ENCODE measurements around the gene SLAMF9.

SLAMF9 gene

GRCh38 chr1:159949981-159950381 is 4.1 kb downstream of the SLAMF9 start:
- DNase-seq (ENCODE audit: low spot score), result no peak
- no peak overlapping the region for H4K91ac ChIP-seq (ENCODE audit: low read depth, low read length, poor library complexity)
- H3K27me3 ChIP-seq (ENCODE audit: control insufficient read depth in 3 of 3, insufficient read depth in 3 of 3, low read depth in 1 of 3, low read length in 3 of 3), result peaks cover 0 to 75% (median 0%) of the 10 kb centered on the region in 3 experiments
- H3K4me1 ChIP-seq (ENCODE audit: control insufficient read depth in 2 of 2, insufficient read depth in 1 of 2, low read depth in 1 of 2, low read length in 2 of 2), result peaks cover 2 to 4% of the 10 kb centered on the region in 2 donors
- H2AK5ac ChIP-seq (ENCODE audit: low read depth, low read length), result no peak overlapping the region
- H3K4ac ChIP-seq (ENCODE audit: low read length), result no peak overlapping the region
- H3K23ac ChIP-seq (ENCODE audit: low read depth, low read length, poor library complexity), result no peak overlapping the region
- H3K14ac ChIP-seq (ENCODE audit: low read length), result no peak overlapping the region
- H3K79me1 ChIP-seq (ENCODE audit: low read depth, low read length), result no peaks in the 10 kb centered on the region
- no peak overlapping the region for H3K9ac ChIP-seq (ENCODE audit: low read depth, low read length, poor library complexity)
- H4K8ac ChIP-seq (ENCODE audit: low read depth, low read length), result no peak overlapping the region
- H3K4me3 ChIP-seq (ENCODE audit: low read length in 2 of 2), result no peak overlapping the region
- no peak overlapping the region for H2BK15ac ChIP-seq (ENCODE audit: low read length)
- no peaks in the 10 kb centered on the region for H3K36me3 ChIP-seq (replicated peaks in 1 of 2; ENCODE audit: control insufficient read depth in 2 of 2, insufficient read depth in 2 of 2, low read length in 2 of 2)
- H3K4me2 ChIP-seq (ENCODE audit: insufficient read depth, low read length, poor library complexity, severe bottlenecking), result no peak overlapping the region
- H2BK12ac ChIP-seq (ENCODE audit: low read length), result no peak overlapping the region
- no peaks in the 10 kb centered on the region for H3K9me3 ChIP-seq (replicated peaks in 1 of 2; ENCODE audit: control insufficient read depth in 2 of 2, insufficient read depth in 1 of 2, low read depth in 1 of 2, low read length in 2 of 2)
- no CpG with 5 or more reads among the region's 4 CpGs for WGBS, 2 donors (ENCODE audit: extremely low coverage in 2 of 2, insufficient read length in 2 of 2, insufficient replicate concordance in 1 of 2)
- H3K18ac ChIP-seq (ENCODE audit: low read length), result no peak overlapping the region
- no peak overlapping the region for H2BK120ac ChIP-seq (ENCODE audit: low read depth, low read length)
- no peak overlapping the region for H2AFZ ChIP-seq (ENCODE audit: low read length)
- H2BK5ac ChIP-seq (ENCODE audit: low read length), result no peak overlapping the region
- H3K27ac ChIP-seq (replicated peaks; ENCODE audit: low read length), result no peak overlapping the region

DNA sequence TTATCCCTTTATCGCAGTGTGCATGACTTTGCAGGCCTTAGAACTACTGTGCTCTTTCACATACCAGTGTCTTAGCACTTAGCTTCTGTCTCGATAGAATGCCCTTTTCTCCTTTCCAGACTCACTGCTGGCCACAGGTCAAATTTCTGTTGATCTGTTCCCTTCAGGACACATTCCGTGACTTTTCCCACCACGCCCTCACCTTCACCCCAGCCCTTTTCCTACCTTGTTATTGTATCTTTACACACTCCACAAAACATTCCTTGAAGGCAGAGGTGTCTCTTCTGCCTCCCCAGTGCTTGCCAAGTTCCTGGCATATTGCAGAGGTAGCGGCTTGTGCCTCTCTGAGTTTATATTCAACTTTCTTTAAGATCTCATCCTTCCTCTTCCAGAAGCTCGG is 4.9 kb downstream of the SLAMF9 start:
- H3K4me3 ChIP-seq (ENCODE audit: low read length in 2 of 2), result no peak overlapping the region
- H4K91ac ChIP-seq (ENCODE audit: low read depth, low read length, poor library complexity), result no peak overlapping the region
- no peak overlapping the region for H2BK15ac ChIP-seq (ENCODE audit: low read length)
- H3K27me3 ChIP-seq (ENCODE audit: control insufficient read depth in 3 of 3, insufficient read depth in 3 of 3, low read depth in 1 of 3, low read length in 3 of 3), result peaks cover 0 to 75% (median 0%) of the 10 kb centered on the region in 3 experiments
- peaks cover 2 to 11% of the 10 kb centered on the region in 2 donors for H3K4me1 ChIP-seq (ENCODE audit: control insufficient read depth in 2 of 2, insufficient read depth in 1 of 2, low read depth in 1 of 2, low read length in 2 of 2)
- H2BK12ac ChIP-seq (ENCODE audit: low read length), result no peak overlapping the region
- H3K9me3 ChIP-seq (replicated peaks in 1 of 2; ENCODE audit: control insufficient read depth in 2 of 2, insufficient read depth in 1 of 2, low read depth in 1 of 2, low read length in 2 of 2), result no peaks in the 10 kb centered on the region
- H3K18ac ChIP-seq (ENCODE audit: low read length), result no peak overlapping the region
- no peak overlapping the region for H2AK5ac ChIP-seq (ENCODE audit: low read depth, low read length)
- H3K9ac ChIP-seq (ENCODE audit: low read depth, low read length, poor library complexity), result no peak overlapping the region
- no CpG with 5 or more reads among the region's 6 CpGs for WGBS, 2 donors (ENCODE audit: extremely low coverage in 2 of 2, insufficient read length in 2 of 2, insufficient replicate concordance in 1 of 2)
- DNase-seq (ENCODE audit: low spot score), result no peak
- H4K8ac ChIP-seq (ENCODE audit: low read depth, low read length), result no peak overlapping the region
- H3K79me1 ChIP-seq (ENCODE audit: low read depth, low read length), result peaks cover 5% of the 10 kb centered on the region
- no peak overlapping the region for H3K23ac ChIP-seq (ENCODE audit: low read depth, low read length, poor library complexity)
- no peak overlapping the region for H2BK120ac ChIP-seq (ENCODE audit: low read depth, low read length)
- no peak overlapping the region for H2AFZ ChIP-seq (ENCODE audit: low read length)
- H3K4me2 ChIP-seq (ENCODE audit: insufficient read depth, low read length, poor library complexity, severe bottlenecking), result no peak overlapping the region
- H3K14ac ChIP-seq (ENCODE audit: low read length), result no peak overlapping the region
- H3K36me3 ChIP-seq (replicated peaks in 1 of 2; ENCODE audit: control insufficient read depth in 2 of 2, insufficient read depth in 2 of 2, low read length in 2 of 2), result no peaks in the 10 kb centered on the region
- no peak overlapping the region for H3K4ac ChIP-seq (ENCODE audit: low read length)
- no peak overlapping the region for H2BK5ac ChIP-seq (ENCODE audit: low read length)
- no peak overlapping the region for H3K27ac ChIP-seq (replicated peaks; ENCODE audit: low read length)

DNA sequence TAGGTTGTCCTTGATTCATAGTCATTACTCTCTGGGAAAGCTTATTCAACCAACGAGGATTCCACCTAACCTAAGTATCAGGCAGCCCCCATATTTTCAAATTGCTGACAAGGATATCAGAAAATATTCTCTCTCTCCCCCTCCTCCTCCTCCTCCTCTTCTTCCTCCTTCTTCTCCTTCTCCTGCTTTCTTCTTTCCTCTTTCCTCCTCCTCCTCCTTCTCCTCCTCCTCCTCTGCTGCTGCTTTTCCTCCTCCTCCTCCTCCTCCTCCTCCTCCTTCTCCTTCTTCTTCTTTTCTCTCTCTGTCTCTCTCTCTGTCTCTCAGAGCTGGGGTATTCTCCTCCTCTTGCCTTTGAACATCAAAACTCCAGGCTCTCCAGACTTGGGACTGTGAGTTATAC is 6.1 kb downstream of the SLAMF9 start:
- H3K36me3 ChIP-seq (replicated peaks in 1 of 2; ENCODE audit: control insufficient read depth in 2 of 2, insufficient read depth in 2 of 2, low read length in 2 of 2), result no peaks in the 10 kb centered on the region
- H3K9ac ChIP-seq (ENCODE audit: low read depth, low read length, poor library complexity), result no peak overlapping the region
- no peak overlapping the region for H3K27ac ChIP-seq (replicated peaks; ENCODE audit: low read length)
- peaks cover 2 to 16% of the 10 kb centered on the region in 2 donors for H3K4me1 ChIP-seq (ENCODE audit: control insufficient read depth in 2 of 2, insufficient read depth in 1 of 2, low read depth in 1 of 2, low read length in 2 of 2)
- peaks cover 0 to 65% (median 0%) of the 10 kb centered on the region in 3 experiments for H3K27me3 ChIP-seq (ENCODE audit: control insufficient read depth in 3 of 3, insufficient read depth in 3 of 3, low read depth in 1 of 3, low read length in 3 of 3)
- H4K8ac ChIP-seq (ENCODE audit: low read depth, low read length), result no peak overlapping the region
- H2BK12ac ChIP-seq (ENCODE audit: low read length), result no peak overlapping the region
- no peak overlapping the region for H3K18ac ChIP-seq (ENCODE audit: low read length)
- no peak overlapping the region for H2BK15ac ChIP-seq (ENCODE audit: low read length)
- H3K14ac ChIP-seq (ENCODE audit: low read length), result no peak overlapping the region
- DNase-seq (ENCODE audit: low spot score), result no peak
- no peak overlapping the region for H2AK5ac ChIP-seq (ENCODE audit: low read depth, low read length)
- H3K4me3 ChIP-seq (ENCODE audit: low read length in 2 of 2), result no peak overlapping the region
- H3K9me3 ChIP-seq (replicated peaks in 1 of 2; ENCODE audit: control insufficient read depth in 2 of 2, insufficient read depth in 1 of 2, low read depth in 1 of 2, low read length in 2 of 2), result no peaks in the 10 kb centered on the region
- no peak overlapping the region for H4K91ac ChIP-seq (ENCODE audit: low read depth, low read length, poor library complexity)
- no peak overlapping the region for H2BK120ac ChIP-seq (ENCODE audit: low read depth, low read length)
- H3K4ac ChIP-seq (ENCODE audit: low read length), result no peak overlapping the region
- H3K79me1 ChIP-seq (ENCODE audit: low read depth, low read length), result peaks cover 10% of the 10 kb centered on the region
- no peak overlapping the region for H2BK5ac ChIP-seq (ENCODE audit: low read length)
- no peak overlapping the region for H3K23ac ChIP-seq (ENCODE audit: low read depth, low read length, poor library complexity)
- no peak overlapping the region for H2AFZ ChIP-seq (ENCODE audit: low read length)
- H3K4me2 ChIP-seq (ENCODE audit: insufficient read depth, low read length, poor library complexity, severe bottlenecking), result no peak overlapping the region
- no CpG with 5 or more reads among the region's 1 CpG for WGBS, 2 donors (ENCODE audit: extremely low coverage in 2 of 2, insufficient read length in 2 of 2, insufficient replicate concordance in 1 of 2)

DNA sequence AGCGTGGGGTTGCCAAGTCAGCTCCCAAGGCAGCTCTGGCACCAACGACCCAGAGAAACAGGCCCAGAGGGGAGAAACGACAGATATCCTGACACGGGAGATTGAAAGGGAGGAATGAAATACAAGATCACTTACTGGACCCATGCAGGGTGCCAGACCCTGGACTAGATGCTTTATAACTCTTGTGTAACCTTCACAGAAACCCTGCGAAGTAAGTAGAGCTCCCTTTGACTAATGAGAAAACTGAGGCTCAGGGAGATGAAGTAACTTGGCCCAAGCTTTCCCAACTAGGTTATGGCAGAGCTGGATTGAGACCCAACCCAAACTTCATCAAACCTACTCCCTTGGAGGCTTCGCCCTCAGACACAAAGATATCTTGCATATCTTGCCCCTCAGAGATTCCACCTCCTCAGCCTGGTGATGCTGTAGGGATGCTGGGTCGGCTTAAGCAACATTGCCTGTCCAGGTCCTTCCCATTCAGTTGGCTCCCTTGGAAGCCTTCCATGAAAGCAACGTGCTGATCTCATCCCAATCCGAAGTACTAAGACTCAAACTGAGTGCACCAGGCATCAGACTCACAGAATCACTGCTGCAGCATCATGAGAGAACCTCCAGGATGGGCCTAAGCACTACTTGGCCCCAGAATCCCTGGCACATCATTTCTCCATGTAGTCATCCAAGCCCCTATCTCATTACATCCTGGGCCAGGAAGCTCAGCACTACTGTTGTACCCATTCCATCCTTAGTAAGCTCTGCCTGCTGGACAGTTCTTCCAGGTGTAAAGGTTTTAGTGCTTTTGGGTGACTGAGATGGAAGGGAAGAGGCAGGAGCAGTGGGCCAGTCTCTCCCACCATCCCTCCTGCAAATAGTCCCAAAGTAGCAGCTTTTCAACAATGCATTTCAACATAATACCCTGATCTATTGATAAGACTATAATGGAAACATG is 7.5 kb downstream of the SLAMF9 start:
- peaks cover 10% of the 10 kb centered on the region for H3K79me1 ChIP-seq (ENCODE audit: low read depth, low read length)
- no peak overlapping the region for H2BK12ac ChIP-seq (ENCODE audit: low read length)
- H3K36me3 ChIP-seq (replicated peaks in 1 of 2; ENCODE audit: control insufficient read depth in 2 of 2, insufficient read depth in 2 of 2, low read length in 2 of 2), result no peaks in the 10 kb centered on the region
- peak overlapping the region; percentile 66 for H2BK15ac ChIP-seq (ENCODE audit: low read length)
- H3K4ac ChIP-seq (ENCODE audit: low read length), result no peak overlapping the region
- H3K18ac ChIP-seq (ENCODE audit: low read length), result peak overlapping the region; percentile 92
- H3K4me3 ChIP-seq (ENCODE audit: low read length in 2 of 2), result peak overlapping the region; percentile 78 to 79
- no peak overlapping the region for H2BK5ac ChIP-seq (ENCODE audit: low read length)
- peak overlapping the region; percentile 82 for H3K9ac ChIP-seq (ENCODE audit: low read depth, low read length, poor library complexity)
- peak overlapping the region; percentile 98 for H2AFZ ChIP-seq (ENCODE audit: low read length)
- H3K9me3 ChIP-seq (replicated peaks in 1 of 2; ENCODE audit: control insufficient read depth in 2 of 2, insufficient read depth in 1 of 2, low read depth in 1 of 2, low read length in 2 of 2), result no peaks in the 10 kb centered on the region
- no peak for DNase-seq (ENCODE audit: low spot score)
- no CpG with 5 or more reads among the region's 9 CpGs for WGBS, 2 donors (ENCODE audit: extremely low coverage in 2 of 2, insufficient read length in 2 of 2, insufficient replicate concordance in 1 of 2)
- peak overlapping the region; percentile 71 for H3K4me2 ChIP-seq (ENCODE audit: insufficient read depth, low read length, poor library complexity, severe bottlenecking)
- H4K91ac ChIP-seq (ENCODE audit: low read depth, low read length, poor library complexity), result no peak overlapping the region
- no peak overlapping the region for H3K23ac ChIP-seq (ENCODE audit: low read depth, low read length, poor library complexity)
- no peak overlapping the region for H3K14ac ChIP-seq (ENCODE audit: low read length)
- no peak overlapping the region for H3K27ac ChIP-seq (replicated peaks; ENCODE audit: low read length)
- no peak overlapping the region for H4K8ac ChIP-seq (ENCODE audit: low read depth, low read length)
- H3K27me3 ChIP-seq (ENCODE audit: control insufficient read depth in 3 of 3, insufficient read depth in 3 of 3, low read depth in 1 of 3, low read length in 3 of 3), result peaks cover 0 to 53% (median 0%) of the 10 kb centered on the region in 3 experiments
- H2AK5ac ChIP-seq (ENCODE audit: low read depth, low read length), result peak overlapping the region; percentile 3
- no peak overlapping the region for H2BK120ac ChIP-seq (ENCODE audit: low read depth, low read length)
- H3K4me1 ChIP-seq (ENCODE audit: control insufficient read depth in 2 of 2, insufficient read depth in 1 of 2, low read depth in 1 of 2, low read length in 2 of 2), result peaks cover 10 to 28% of the 10 kb centered on the region in 2 donors
